Ishikawa (cell line): ENCODE results near the gene CADPS.

Experiments
- CEBPB ChIP-seq: IDR thresholded peaks from 2 replicates; pipeline ENCODE4 v1.6.1; 2012
- CREB1 ChIP-seq: IDR thresholded peaks from 2 replicates; pipeline ENCODE4 v1.6.1; 2012; ENCODE audit warnings: low read depth
- EGR1 ChIP-seq: IDR thresholded peaks from 2 replicates; pipeline ENCODE4 v1.6.1; 2012
- EP300 ChIP-seq: IDR thresholded peaks from 2 replicates; pipeline ENCODE4 v1.6.1; 2012; ENCODE audit warnings: borderline replicate concordance
- FOXM1 ChIP-seq: IDR thresholded peaks from 2 replicates; pipeline ENCODE4 v1.6.1; 2012; ENCODE audit warnings: low read depth, borderline replicate concordance
- MAX ChIP-seq: IDR thresholded peaks from 2 replicates; pipeline ENCODE4 v1.6.1; 2012
- NFIC ChIP-seq: IDR thresholded peaks from 2 replicates; pipeline ENCODE4 v1.6.1; 2012
- RAD21 ChIP-seq: IDR thresholded peaks from 2 replicates; pipeline ENCODE4 v1.6.1; 2012; ENCODE audit warnings: low read depth
- REST ChIP-seq: IDR thresholded peaks from 2 replicates; pipeline ENCODE4 v1.6.1; 2012; ENCODE audit warnings: low read depth, mild to moderate bottlenecking
- TAF1 ChIP-seq: IDR thresholded peaks from 2 replicates; pipeline ENCODE4 v1.6.1; 2012; ENCODE audit warnings: low read depth, mild to moderate bottlenecking
- TCF12 ChIP-seq: IDR thresholded peaks from 2 replicates; pipeline ENCODE4 v1.6.1; 2012; ENCODE audit warnings: low read depth
- TEAD4 ChIP-seq: IDR thresholded peaks from 2 replicates; pipeline ENCODE4 v1.6.1; 2012
- USF1 ChIP-seq: IDR thresholded peaks from 2 replicates; pipeline ENCODE4 v1.6.1; 2012
- YY1 ChIP-seq: IDR thresholded peaks from 2 replicates; pipeline ENCODE4 v1.6.1; 2012; ENCODE audit warnings: low read depth
- ZBTB7A ChIP-seq: IDR thresholded peaks from 2 replicates; pipeline ENCODE4 v1.6.1; 2012; ENCODE audit warnings: low read depth

The CADPS gene

GRCh38 chr3:62919784-62920465 is 44.7 kb upstream of the CADPS start:
- TF ChIP-seq TEAD4 = no peak
- TF ChIP-seq RAD21 = no peak
- no peak for TF ChIP-seq CEBPB
- TF ChIP-seq EP300 = no peak
- no peak for TF ChIP-seq ZBTB7A
- no peak for TF ChIP-seq FOXM1
- no peak for TF ChIP-seq TAF1

GRCh38 chr3:62918777-62919176 is 43.6 kb upstream of the CADPS start:
- TF ChIP-seq TEAD4 (no peak), RAD21 (no peak), USF1 (no peak)

- TF ChIP-seq EGR1 (no peak), REST (no peak), TAF1 (no peak), TEAD4 (no peak), EP300 (no peak), RAD21 (no peak), ZBTB7A (no peak), CREB1 (no peak), MAX (no peak), FOXM1 (no peak), YY1 (no peak)
Observed at GRCh38 chr3:62918131-62918530, 42.9 kb upstream of the CADPS start.

- TF ChIP-seq EGR1 = no peak
- TF ChIP-seq TEAD4 = no peak
- no peak for TF ChIP-seq CREB1
- no peak for TF ChIP-seq ZBTB7A
- no peak for TF ChIP-seq MAX
- no peak for TF ChIP-seq TAF1
- TF ChIP-seq CEBPB = no peak
- TF ChIP-seq NFIC = no peak
- TF ChIP-seq EP300 = no peak
- no peak for TF ChIP-seq FOXM1
- no peak for TF ChIP-seq REST
Observed at GRCh38 chr3:62911526-62911925, 36.3 kb upstream of the CADPS start.

- TF ChIP-seq RAD21 = no peak
- TF ChIP-seq FOXM1 = no peak
- no peak for TF ChIP-seq TAF1
- no peak for TF ChIP-seq TEAD4
- TF ChIP-seq REST = no peak
- TF ChIP-seq TCF12 = no peak
- TF ChIP-seq USF1 = no peak
- TF ChIP-seq EP300 = no peak
- TF ChIP-seq EGR1 = no peak
- no peak for TF ChIP-seq ZBTB7A
Observed at GRCh38 chr3:62905331-62905730, 30.1 kb upstream of the CADPS start.
